Measurements from ENCODE around the gene CFAP251.

- TF ChIP-seq POLR2A (IDR thresholded peaks at IDR 0.05): no peak
- no peak for TF ChIP-seq CTCF (IDR thresholded peaks at IDR 0.05)
These were observed 117.8 kb downstream of the CFAP251 start for GRCh38 chr12:122036153-122036552.
